Measurements from ENCODE around the gene OSBPL6.

The OSBPL6 gene

DNA sequence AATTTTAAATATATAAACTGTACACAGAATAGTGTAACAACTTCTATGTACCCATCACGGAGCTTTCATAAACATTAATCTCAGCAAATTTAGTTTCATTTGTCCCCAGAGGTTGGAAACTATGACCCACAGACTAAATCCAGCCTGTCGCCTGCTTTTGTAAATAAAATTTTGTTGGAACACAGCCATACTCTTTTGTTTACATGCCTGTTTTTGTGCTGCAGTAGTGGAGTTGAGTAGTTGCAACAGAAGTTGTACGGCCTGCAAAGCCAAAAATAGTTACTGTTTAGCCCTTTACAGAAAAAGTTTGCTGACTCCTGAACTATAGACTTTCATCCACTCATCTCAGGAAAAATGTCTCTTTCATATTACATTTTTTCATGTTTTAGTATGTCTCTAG lies 42.3 kb upstream of the OSBPL6 start:
- Histone ChIP-seq H3K36me3 (ENCODE audit: control insufficient read depth in 2 of 2, insufficient read depth in 1 of 2, low read length in 2 of 2) (no peaks in the 10 kb centered on the region), H3K4me3 (ENCODE audit: low read depth, low read length) (no peak overlapping the region), H3K27ac (ENCODE audit: extremely low read depth, low read depth, low read length) (no peak overlapping the region), H3K9me3 (ENCODE audit: control insufficient read depth, insufficient read depth, low read depth, low read length) (no peaks in the 10 kb centered on the region), H3K4me1 (ENCODE audit: control insufficient read depth, insufficient read depth, low read length) (0 out of 2 replicates have a peak, but pooled peaks cover 3% of the 10 kb centered on the region)
- ChIA-PET POLR2A (no interaction called here), CTCF (interaction anchor here (0.5 to 1.3 kb wide), 4 partner anchors 41 to 371 kb away, joined by 3 to 4 read pairs (median 3); no protein-coding TSS in a partner anchor)
- TF ChIP-seq, protein P1, sequence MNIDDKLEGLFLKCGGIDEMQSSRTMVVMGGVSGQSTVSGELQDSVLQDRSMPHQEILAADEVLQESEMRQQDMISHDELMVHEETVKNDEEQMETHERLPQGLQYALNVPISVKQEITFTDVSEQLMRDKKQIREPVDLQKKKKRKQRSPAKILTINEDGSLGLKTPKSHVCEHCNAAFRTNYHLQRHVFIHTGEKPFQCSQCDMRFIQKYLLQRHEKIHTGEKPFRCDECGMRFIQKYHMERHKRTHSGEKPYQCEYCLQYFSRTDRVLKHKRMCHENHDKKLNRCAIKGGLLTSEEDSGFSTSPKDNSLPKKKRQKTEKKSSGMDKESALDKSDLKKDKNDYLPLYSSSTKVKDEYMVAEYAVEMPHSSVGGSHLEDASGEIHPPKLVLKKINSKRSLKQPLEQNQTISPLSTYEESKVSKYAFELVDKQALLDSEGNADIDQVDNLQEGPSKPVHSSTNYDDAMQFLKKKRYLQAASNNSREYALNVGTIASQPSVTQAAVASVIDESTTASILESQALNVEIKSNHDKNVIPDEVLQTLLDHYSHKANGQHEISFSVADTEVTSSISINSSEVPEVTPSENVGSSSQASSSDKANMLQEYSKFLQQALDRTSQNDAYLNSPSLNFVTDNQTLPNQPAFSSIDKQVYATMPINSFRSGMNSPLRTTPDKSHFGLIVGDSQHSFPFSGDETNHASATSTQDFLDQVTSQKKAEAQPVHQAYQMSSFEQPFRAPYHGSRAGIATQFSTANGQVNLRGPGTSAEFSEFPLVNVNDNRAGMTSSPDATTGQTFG (tag by site-specific recombination; IDR thresholded peaks at IDR 0.05; ENCODE audit: borderline replicate concordance) = no peak
- TF ChIP-seq ZNF473 (tag by site-specific recombination; IDR thresholded peaks at IDR 0.05) (no peak), ZNF670 (tag by site-specific recombination; IDR thresholded peaks at IDR 0.05; ENCODE audit: low read depth) (no peak), ZNF366 (tag by site-specific recombination; conservative IDR thresholded peaks at IDR 0.05) (0 out of 2 replicates have a peak, but pooled peaks have one; percentile 13)
- TF ChIP-seq, protein P2, sequence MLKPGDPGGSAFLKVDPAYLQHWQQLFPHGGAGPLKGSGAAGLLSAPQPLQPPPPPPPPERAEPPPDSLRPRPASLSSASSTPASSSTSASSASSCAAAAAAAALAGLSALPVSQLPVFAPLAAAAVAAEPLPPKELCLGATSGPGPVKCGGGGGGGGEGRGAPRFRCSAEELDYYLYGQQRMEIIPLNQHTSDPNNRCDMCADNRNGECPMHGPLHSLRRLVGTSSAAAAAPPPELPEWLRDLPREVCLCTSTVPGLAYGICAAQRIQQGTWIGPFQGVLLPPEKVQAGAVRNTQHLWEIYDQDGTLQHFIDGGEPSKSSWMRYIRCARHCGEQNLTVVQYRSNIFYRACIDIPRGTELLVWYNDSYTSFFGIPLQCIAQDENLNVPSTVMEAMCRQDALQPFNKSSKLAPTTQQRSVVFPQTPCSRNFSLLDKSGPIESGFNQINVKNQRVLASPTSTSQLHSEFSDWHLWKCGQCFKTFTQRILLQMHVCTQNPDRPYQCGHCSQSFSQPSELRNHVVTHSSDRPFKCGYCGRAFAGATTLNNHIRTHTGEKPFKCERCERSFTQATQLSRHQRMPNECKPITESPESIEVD (tag by site-specific recombination; IDR thresholded peaks at IDR 0.05) = peak; percentile 37; the same call in 1 of the 2 replicates
- TF ChIP-seq, protein P3, sequence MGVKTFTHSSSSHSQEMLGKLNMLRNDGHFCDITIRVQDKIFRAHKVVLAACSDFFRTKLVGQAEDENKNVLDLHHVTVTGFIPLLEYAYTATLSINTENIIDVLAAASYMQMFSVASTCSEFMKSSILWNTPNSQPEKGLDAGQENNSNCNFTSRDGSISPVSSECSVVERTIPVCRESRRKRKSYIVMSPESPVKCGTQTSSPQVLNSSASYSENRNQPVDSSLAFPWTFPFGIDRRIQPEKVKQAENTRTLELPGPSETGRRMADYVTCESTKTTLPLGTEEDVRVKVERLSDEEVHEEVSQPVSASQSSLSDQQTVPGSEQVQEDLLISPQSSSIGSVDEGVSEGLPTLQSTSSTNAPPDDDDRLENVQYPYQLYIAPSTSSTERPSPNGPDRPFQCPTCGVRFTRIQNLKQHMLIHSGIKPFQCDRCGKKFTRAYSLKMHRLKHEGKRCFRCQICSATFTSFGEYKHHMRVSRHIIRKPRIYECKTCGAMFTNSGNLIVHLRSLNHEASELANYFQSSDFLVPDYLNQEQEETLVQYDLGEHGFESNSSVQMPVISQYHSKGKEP (tag by site-specific recombination; IDR thresholded peaks at IDR 0.05) = peak; percentile 86
- TF ChIP-seq, protein P4, sequence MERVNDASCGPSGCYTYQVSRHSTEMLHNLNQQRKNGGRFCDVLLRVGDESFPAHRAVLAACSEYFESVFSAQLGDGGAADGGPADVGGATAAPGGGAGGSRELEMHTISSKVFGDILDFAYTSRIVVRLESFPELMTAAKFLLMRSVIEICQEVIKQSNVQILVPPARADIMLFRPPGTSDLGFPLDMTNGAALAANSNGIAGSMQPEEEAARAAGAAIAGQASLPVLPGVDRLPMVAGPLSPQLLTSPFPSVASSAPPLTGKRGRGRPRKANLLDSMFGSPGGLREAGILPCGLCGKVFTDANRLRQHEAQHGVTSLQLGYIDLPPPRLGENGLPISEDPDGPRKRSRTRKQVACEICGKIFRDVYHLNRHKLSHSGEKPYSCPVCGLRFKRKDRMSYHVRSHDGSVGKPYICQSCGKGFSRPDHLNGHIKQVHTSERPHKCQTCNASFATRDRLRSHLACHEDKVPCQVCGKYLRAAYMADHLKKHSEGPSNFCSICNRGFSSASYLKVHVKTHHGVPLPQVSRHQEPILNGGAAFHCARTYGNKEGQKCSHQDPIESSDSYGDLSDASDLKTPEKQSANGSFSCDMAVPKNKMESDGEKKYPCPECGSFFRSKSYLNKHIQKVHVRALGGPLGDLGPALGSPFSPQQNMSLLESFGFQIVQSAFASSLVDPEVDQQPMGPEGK (tag by site-specific recombination; IDR thresholded peaks at IDR 0.05) = no peak

DNA sequence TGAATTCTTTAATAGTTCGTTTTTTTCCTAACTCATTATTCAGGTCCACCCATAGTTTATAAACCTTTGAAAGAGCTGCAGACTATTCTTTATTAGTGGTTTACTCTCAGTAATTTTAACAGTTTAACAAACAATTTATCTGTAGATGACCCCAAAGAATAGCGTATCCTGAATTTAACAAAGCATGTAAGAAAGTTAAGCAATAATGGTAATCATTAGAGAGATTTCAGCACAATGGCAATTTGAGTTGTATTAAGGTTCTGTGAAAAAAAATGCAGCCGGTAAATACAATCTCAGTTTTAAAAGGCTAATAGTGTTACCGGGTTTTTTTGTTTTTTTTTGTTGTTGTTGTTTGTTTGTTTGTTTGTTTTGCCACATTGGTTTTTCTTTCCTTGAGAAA lies 41.8 kb upstream of the OSBPL6 start:
- Histone ChIP-seq H3K4me3 (ENCODE audit: low read depth, low read length) (no peak overlapping the region), H3K36me3 (ENCODE audit: control insufficient read depth in 2 of 2, insufficient read depth in 1 of 2, low read length in 2 of 2) (no peaks in the 10 kb centered on the region), H3K27ac (ENCODE audit: extremely low read depth, low read depth, low read length) (no peak overlapping the region), H3K4me1 (ENCODE audit: control insufficient read depth, insufficient read depth, low read length) (0 out of 2 replicates have a peak, but pooled peaks cover 3% of the 10 kb centered on the region), H3K9me3 (ENCODE audit: control insufficient read depth, insufficient read depth, low read depth, low read length) (no peaks in the 10 kb centered on the region)
- CTCF ChIA-PET = interaction anchor here (0.5 to 1.3 kb wide), 3 partner anchors 41 to 370 kb away, joined by 3 to 4 read pairs (median 3); no protein-coding TSS in a partner anchor
- no peak for TF ChIP-seq GLI4 (tag by site-specific recombination; IDR thresholded peaks at IDR 0.05)
- TF ChIP-seq, protein P5, sequence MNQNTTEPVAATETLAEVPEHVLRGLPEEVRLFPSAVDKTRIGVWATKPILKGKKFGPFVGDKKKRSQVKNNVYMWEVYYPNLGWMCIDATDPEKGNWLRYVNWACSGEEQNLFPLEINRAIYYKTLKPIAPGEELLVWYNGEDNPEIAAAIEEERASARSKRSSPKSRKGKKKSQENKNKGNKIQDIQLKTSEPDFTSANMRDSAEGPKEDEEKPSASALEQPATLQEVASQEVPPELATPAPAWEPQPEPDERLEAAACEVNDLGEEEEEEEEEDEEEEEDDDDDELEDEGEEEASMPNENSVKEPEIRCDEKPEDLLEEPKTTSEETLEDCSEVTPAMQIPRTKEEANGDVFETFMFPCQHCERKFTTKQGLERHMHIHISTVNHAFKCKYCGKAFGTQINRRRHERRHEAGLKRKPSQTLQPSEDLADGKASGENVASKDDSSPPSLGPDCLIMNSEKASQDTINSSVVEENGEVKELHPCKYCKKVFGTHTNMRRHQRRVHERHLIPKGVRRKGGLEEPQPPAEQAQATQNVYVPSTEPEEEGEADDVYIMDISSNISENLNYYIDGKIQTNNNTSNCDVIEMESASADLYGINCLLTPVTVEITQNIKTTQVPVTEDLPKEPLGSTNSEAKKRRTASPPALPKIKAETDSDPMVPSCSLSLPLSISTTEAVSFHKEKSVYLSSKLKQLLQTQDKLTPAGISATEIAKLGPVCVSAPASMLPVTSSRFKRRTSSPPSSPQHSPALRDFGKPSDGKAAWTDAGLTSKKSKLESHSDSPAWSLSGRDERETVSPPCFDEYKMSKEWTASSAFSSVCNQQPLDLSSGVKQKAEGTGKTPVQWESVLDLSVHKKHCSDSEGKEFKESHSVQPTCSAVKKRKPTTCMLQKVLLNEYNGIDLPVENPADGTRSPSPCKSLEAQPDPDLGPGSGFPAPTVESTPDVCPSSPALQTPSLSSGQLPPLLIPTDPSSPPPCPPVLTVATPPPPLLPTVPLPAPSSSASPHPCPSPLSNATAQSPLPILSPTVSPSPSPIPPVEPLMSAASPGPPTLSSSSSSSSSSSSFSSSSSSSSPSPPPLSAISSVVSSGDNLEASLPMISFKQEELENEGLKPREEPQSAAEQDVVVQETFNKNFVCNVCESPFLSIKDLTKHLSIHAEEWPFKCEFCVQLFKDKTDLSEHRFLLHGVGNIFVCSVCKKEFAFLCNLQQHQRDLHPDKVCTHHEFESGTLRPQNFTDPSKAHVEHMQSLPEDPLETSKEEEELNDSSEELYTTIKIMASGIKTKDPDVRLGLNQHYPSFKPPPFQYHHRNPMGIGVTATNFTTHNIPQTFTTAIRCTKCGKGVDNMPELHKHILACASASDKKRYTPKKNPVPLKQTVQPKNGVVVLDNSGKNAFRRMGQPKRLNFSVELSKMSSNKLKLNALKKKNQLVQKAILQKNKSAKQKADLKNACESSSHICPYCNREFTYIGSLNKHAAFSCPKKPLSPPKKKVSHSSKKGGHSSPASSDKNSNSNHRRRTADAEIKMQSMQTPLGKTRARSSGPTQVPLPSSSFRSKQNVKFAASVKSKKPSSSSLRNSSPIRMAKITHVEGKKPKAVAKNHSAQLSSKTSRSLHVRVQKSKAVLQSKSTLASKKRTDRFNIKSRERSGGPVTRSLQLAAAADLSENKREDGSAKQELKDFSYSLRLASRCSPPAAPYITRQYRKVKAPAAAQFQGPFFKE (tag by site-specific recombination; IDR thresholded peaks at IDR 0.05; ENCODE audit: borderline replicate concordance) = no peak
- no peak for TF ChIP-seq SETDB1 (IDR thresholded peaks at IDR 0.05; ENCODE audit: insufficient read length, low read length)
- no peak for TF ChIP-seq ZNF623 (tag by site-specific recombination; IDR thresholded peaks at IDR 0.05)
- no peak for TF ChIP-seq ZNF155 (tag by site-specific recombination; IDR thresholded peaks at IDR 0.05)
- no peak for TF ChIP-seq ZBTB20 (tag by site-specific recombination; IDR thresholded peaks at IDR 0.05)
- no peak for TF ChIP-seq ZNF624 (tag by site-specific recombination; IDR thresholded peaks at IDR 0.05)
- no peak for TF ChIP-seq ZFHX2 (tag by site-specific recombination; conservative IDR thresholded peaks at IDR 0.05)
- no peak for TF ChIP-seq ZNF555 (tag by site-specific recombination; conservative IDR thresholded peaks at IDR 0.05)
- no peak for TF ChIP-seq BCL11A (tag by site-specific recombination; IDR thresholded peaks at IDR 0.05; ENCODE audit: low read depth)
- TF ChIP-seq, protein P6, sequence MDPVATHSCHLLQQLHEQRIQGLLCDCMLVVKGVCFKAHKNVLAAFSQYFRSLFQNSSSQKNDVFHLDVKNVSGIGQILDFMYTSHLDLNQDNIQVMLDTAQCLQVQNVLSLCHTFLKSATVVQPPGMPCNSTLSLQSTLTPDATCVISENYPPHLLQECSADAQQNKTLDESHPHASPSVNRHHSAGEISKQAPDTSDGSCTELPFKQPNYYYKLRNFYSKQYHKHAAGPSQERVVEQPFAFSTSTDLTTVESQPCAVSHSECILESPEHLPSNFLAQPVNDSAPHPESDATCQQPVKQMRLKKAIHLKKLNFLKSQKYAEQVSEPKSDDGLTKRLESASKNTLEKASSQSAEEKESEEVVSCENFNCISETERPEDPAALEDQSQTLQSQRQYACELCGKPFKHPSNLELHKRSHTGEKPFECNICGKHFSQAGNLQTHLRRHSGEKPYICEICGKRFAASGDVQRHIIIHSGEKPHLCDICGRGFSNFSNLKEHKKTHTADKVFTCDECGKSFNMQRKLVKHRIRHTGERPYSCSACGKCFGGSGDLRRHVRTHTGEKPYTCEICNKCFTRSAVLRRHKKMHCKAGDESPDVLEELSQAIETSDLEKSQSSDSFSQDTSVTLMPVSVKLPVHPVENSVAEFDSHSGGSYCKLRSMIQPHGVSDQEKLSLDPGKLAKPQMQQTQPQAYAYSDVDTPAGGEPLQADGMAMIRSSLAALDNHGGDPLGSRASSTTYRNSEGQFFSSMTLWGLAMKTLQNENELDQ (tag by site-specific recombination; IDR thresholded peaks at IDR 0.05; ENCODE audit: low read depth) = no peak
- POLR2A ChIA-PET = no interaction called here

Data from HEK293 (cell line).